HG03108 (cell line): ENCODE measurements around the gene COX6A1.
"Not testable (repeated sequence)": the region's sequence is repeated elsewhere in the genome, so short reads cannot be mapped to it uniquely, and the experiment has no call there.

Source experiments
- ATAC-seq: cut with Tn5 transposase; IDR thresholded peaks from one replicate; pipeline ENCODE4 v1.9.1; 2021; ENCODE audit warnings: moderate library complexity; ENCODE audit not compliant: unreplicated experiment

COX6A1 gene

DNA sequence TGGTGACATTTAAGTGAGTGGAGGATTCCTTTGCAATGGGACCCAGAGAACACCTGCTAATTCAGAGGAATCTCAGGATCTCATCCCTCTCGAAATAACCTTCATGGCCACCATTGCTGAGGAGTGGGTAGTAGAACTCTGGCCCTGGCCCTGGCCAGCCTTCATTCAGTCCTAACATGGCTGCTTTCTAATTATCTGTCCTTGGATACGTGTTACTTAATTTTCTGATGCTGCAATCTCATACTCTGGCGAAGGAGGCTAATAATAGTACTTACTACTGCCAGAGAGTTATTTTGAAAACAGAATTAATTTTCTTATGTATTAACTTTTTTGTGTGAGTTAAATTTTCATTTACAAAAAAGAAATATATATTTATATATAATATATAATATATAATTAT lies 12.1 kb upstream of the COX6A1 start:
- no peak for ATAC-seq

GRCh38 chr12:120428597-120429229 lies 9.2 kb upstream of the COX6A1 start:
- ATAC-seq: no peak

- no peak for ATAC-seq
These were observed 8.5 kb upstream of the COX6A1 start for GRCh38 chr12:120429368-120429767.

GRCh38 chr12:120432772-120433525 lies 5.0 kb upstream of the COX6A1 start:
- ATAC-seq: no peak

- ATAC-seq: no peak
These were observed 734 bp downstream of the COX6A1 start for GRCh38 chr12:120438495-120439198.

DNA sequence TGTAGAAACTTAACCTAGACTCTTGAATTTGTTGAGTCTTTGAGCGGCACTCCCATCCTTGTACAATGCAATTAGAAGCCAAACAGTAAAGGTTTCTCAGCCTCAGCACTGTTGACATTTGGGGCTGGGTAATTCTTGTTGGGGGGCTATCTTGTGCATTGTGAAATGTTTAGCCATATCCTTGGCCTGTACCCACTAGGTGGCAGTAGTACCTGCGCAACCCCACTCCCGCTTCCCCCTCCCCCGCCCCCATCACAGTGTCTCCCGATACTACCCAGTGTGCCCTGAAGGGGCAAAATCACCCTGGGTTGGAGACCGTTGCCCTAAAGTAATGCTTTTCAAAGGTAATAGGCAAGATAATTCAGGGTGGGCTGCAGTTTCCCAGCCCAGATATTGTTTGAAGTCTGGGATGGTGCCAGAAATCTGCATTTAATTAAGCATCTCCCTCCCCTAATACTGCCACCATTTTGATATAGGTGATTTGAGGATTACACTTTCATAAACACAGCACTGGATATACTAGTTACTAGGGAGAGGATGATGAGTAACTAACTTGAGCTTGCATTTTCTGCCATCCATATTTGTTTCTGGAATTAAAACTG lies 1.8 kb downstream of the COX6A1 start:
- ATAC-seq: no peak

- ATAC-seq: no peak
These were observed 6.8 kb downstream of the COX6A1 start for GRCh38 chr12:120444676-120445075.

DNA sequence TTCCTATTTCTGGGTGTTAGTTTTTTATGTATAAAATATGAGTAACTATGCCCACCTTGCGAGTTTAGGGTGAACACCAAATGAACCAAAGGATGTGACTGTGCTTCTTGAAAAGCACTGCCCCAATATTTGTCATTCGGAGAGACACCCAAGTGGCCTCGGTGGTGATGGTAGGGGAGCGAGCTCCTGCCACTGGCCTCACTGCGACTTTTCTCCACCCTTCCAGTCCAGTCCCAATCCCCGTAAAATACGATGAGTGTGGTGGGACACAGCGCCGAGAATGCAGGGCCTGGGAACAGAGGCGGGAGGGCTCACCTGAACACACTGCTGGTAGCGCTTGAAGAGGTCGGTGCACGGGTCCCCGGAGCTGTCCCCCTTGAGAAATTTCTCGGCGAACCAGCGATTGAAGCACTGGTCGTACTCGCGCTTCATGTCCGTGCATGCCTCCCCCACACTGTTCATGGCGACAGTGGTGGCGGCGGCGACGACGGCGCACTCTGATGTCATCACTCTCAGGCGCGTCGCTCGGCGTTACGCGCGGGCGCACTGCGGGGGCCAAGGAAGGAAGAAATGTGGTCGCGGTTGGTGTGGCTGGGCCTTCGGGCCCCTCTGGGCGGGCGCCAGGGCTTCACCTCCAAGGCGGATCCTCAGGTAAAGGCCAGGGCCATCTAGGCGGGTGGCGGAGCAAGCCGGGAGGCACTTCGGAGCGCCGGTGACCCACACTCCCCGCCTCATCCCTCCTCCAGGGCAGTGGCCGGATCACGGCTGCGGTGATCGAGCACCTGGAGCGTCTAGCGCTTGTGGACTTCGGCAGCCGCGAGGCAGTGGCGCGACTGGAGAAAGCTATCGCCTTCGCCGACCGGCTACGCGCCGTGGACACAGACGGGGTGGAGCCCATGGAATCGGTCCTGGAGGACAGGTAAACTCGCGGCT lies 8.3 kb downstream of the COX6A1 start, which contains the start of the genes GATC and TRIAP1:
Gene GATC, plus strand, starts transcription at position 534 of the 933 bp plus-strand sequence. Its CDS starts 37 bp downstream, at position 571.
Gene TRIAP1, minus strand, starts transcription at position 474 of the 933 bp plus-strand sequence. Its CDS starts 12 bp downstream, at position 462.
- ATAC-seq: peak; percentile 86

DNA sequence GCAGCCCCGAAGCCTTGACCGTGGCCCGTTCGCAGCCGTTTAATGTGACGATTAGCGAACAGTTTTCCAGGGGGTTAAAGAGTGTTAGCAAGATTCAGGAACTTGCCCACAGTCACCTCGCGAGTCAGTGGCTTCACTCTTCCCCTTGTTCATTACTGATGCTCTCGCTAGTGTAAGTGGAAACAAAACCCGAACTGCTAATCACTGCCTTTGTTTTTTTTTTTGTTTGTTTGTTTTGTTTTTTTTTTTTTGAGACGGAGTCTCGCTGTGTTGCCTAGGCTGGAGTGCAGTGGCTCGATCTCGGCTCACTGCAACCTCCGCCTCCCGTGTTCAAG lies 8.9 kb downstream of the COX6A1 start:
- ATAC-seq: not testable (repeated sequence)

GRCh38 chr12:120447992-120448391 lies 10.1 kb downstream of the COX6A1 start:
- no peak for ATAC-seq

DNA sequence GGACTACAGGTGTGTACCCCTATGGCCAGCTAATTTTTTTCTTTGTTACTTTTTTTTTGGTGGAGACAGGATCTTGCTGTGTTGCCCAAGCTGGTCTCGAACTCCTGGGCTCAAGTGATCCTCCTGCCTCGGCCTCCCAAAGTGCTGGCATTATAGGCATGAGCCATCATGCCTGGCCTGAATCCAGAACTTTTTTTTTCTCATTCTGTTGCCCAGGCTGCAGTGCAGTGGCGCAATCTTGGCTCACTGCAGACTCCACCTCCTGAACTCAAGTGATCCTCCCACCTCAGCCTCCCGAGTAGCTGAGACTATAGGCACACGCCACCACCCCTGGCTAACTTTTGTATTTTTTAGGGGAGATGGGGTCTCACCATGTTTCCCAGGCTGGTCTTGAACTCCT lies 14.6 kb downstream of the COX6A1 start:
- ATAC-seq: not testable (repeated sequence)

GRCh38 chr12:120453060-120453750 lies 15.3 kb downstream of the COX6A1 start:
- no peak for ATAC-seq

- no peak for ATAC-seq
These were observed 16.1 kb downstream of the COX6A1 start for GRCh38 chr12:120453977-120454376.

- ATAC-seq: no peak
These were observed 17.4 kb downstream of the COX6A1 start for GRCh38 chr12:120455302-120455701.

- ATAC-seq: no peak
These were observed 19.2 kb downstream of the COX6A1 start for GRCh38 chr12:120457133-120457532.

- no peak for ATAC-seq
These were observed 22.2 kb downstream of the COX6A1 start for GRCh38 chr12:120460157-120460556.

DNA sequence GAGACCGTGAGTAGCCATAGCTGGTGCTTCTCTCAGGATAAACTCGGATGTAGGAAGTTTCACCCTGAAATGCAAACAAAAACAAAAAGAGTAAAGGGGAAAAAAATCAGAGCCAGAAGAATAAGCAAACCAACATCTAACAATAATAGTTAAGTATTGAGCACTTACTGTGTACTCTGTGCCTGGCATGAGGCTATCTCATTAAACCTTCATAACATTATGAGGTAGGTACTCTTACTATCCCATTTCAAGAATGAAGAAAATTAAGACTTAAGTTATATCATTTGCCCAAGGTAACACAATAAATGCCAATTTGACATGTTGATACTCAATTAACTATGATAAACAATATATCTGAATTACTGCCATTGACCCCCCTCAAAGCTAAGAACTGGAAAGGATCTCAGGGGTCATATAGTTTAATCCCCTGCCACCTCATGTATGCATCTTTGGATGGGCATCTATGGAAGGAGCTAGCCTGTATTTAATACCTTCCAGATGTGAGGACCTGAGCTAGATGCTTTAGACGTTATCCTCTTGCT lies 24.3 kb downstream of the COX6A1 start:
- ATAC-seq: no peak

DNA sequence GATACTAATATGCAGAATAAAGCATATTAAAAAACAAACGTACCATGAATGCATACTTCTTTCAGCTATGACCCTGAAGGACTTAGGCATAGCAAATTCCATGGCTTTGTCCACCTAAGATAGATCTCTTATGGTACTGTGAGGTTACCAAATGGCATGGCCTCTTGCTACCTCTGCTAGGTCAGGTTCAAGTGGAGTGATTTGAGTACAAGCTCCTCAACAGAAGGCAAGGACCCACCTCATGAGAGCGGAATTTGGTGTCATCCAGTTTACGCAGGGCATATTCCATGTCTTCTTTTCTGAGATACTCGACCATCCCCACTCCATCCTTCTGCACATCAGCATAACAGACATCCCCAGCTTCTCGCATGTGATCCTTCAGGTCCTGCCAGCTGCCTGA lies 25.8 kb downstream of the COX6A1 start:
- no peak for ATAC-seq

- no peak for ATAC-seq
These were observed 27.8 kb downstream of the COX6A1 start for GRCh38 chr12:120465756-120466155.
